Skin of body (tissue), 2 donors: ENCODE measurements around the gene BAIAP2L2. TPM values are rescaled to one million over a fixed set of nuclear protein-coding genes. Genes with fewer than 3 reads are reported as not detected.
"Not testable (repeated sequence)": the region's sequence is repeated elsewhere in the genome, so short reads cannot be mapped to it uniquely, and the experiment has no call there.

Experiments
- DNase-seq: peaks from one replicate; lab custom pipeline; 2025; lab: John Stamatoyannopoulos, UW
- total RNA-seq: library from RNA; depleted of rRNA; stranded (reverse); fragments of >200 nt; gene quantifications from one replicate; pipeline ENCODE4 v1.2.3, GENCODE V29; 2014

BAIAP2L2 gene
- total RNA-seq, 1 donor from 2014 or later, result 0.59 TPM

GRCh38 chr22:38040953-38041759 lies 69.3 kb downstream of the BAIAP2L2 start:
- no peak for DNase-seq

- DNase-seq, result no peak
These were observed 71.3 kb downstream of the BAIAP2L2 start for GRCh38 chr22:38038890-38039812.

GRCh38 chr22:38038426-38038825 lies 72.1 kb downstream of the BAIAP2L2 start:
- no peak for DNase-seq

- DNase-seq, result not testable (repeated sequence)
These were observed 72.9 kb downstream of the BAIAP2L2 start for GRCh38 chr22:38037367-38038150.

- DNase-seq, result no peak
These were observed 74.0 kb downstream of the BAIAP2L2 start for GRCh38 chr22:38036392-38037062.

GRCh38 chr22:38035530-38035885 lies 75.0 kb downstream of the BAIAP2L2 start:
- DNase-seq, result no peak

Other genes with a start within 250 kb of the BAIAP2L2 start
- 18.8 TPM for gene MICALL1, start 204.4 kb downstream of the BAIAP2L2 start, total RNA-seq
- gene C22orf23, start 157.1 kb downstream of the BAIAP2L2 start, total RNA-seq, result 0.20 TPM
- 30.6 TPM for gene POLR2F, start 157.0 kb downstream of the BAIAP2L2 start, total RNA-seq
- gene SOX10, start 126.1 kb downstream of the BAIAP2L2 start, total RNA-seq, result 4.3 TPM
- gene PICK1, start 53.3 kb downstream of the BAIAP2L2 start, total RNA-seq, result 15.4 TPM
- gene SLC16A8, start 26.5 kb downstream of the BAIAP2L2 start, total RNA-seq, result 0.69 TPM
- 21.1 TPM for gene PLA2G6, start 71.1 kb upstream of the BAIAP2L2 start, total RNA-seq
- gene MAFF, start 91.3 kb upstream of the BAIAP2L2 start, total RNA-seq, result 22.1 TPM
- gene TMEM184B, start 162.3 kb upstream of the BAIAP2L2 start, total RNA-seq, result 13.3 TPM
- gene CSNK1E, start 206.7 kb upstream of the BAIAP2L2 start, total RNA-seq, result 79.3 TPM